GM20431 (cell line): ENCODE measurements around the gene IPP.
"Not testable (repeated sequence)": the region's sequence is repeated elsewhere in the genome, so short reads cannot be mapped to it uniquely, and the experiment has no call there.

Experiments
- in situ Hi-C: fragments of 300-500 bp; cut with MseI, MboI; formaldehyde crosslinking; loops from one replicate; pipeline ENCODE4 v1.15.0; 2020; ENCODE audit warnings: low sequenced_read_pairs; ENCODE audit not compliant: unreplicated experiment

The IPP gene

DNA sequence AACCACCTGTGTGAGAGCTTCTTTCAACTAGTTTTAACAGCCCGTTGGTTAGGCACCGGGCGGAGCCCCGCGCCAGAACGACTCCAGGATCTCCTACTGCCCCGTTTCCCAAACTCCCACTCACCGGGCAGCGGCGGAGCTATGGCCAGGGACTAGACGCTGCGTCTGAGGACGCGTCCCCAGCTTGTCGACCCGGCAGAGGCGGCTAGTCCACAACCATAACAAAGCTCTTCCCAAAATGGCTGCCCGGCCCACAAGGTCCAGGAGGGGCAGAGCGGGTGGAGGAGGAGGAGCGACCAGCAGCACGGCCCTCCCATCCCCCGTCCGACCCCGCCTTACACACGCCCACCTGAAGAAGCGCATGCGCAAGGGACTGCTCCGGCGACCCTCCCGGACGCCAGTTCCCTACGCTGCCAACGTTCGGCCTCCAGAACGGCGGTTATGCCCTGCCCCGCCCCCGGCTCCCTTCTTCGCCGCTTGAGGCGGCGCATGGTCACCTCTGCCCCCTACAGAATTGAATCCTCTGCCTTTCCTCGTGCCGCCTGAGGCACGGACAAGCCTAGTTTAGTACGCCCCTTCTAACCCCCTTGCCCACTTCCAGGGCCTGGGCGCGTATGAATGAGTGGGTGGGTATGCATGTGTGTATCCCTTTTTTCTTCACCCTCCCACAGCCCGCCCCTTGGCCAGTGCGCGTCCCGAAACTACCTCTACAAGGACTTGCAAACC lies 64.0 kb downstream of the IPP start, which contains the start of gene GPBP1L1:
TSS of gene GPBP1L1 (minus strand) at position 246 of the 726 bp plus-strand sequence. CDS start 27,446 bp downstream, outside the sequence.
- in situ Hi-C loops: no loop called here

DNA sequence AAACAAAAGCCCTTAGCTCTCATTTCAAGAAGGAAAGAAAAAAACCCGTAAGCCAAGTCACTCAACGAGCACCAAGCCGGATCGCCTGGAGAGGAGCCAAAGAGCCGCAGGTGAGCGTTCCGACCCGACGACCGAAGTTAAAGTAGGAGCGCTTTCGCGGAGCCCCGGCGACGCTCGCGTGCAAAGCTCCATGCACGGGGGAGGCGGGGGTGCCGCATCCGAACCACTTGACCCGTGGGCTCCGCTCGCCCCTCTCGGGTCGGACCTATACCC lies 64.5 kb downstream of the IPP start:
- in situ Hi-C loops: no loop called here

DNA sequence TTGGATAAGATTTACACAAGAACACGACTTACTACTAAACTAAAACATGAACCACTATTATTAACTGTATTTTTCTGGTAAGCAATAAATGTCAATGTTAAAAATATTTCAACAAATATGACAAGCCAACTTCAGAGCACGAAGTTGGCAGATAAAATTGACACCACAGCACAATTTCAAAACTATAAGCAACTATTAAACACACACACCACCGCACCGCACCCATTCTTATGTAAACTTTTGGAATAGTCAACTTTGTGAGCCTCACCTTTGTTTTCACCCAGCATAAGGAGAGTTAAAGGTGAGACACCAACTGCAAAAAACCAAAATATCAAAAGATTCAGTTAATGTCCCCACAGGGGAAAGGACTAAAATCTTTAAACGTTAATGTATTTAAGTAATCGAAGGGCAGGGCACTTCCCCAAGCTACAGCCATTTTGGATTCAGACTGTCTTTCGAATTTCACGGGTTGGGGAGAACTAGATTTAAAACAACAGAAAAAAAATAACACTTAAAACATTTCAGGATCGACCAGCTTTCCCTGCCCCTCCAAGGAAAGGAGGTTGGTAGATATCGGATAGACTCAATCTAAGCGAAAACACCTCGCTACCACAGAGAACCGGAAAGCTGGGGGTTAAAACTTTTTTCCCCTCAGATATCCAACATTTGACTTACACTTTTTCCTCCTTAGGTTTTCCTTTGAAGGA lies 65.0 kb downstream of the IPP start:
- in situ Hi-C loops: no loop called here

DNA sequence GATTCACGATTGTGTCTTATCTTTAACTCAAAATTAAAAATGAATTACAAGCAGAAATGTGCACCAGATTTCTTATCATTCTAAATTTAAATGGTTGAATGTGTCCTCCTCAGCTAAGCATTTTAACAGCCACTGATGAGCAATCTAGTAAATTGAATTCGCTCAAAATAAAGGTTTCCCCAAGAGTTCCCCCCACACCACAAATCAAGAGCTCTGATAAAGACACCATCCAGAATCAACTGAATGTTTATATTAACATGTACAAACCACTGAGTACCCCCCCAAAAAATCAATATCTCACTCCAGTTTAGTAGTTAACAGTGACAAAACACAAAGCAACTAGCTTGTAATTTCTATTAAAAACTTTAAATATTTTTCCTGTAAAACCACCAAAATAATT lies 66.1 kb downstream of the IPP start:
- in situ Hi-C loops: no loop called here

GRCh38 chr1:45682942-45683341 lies 67.5 kb downstream of the IPP start:
- in situ Hi-C loops: no loop called here

DNA sequence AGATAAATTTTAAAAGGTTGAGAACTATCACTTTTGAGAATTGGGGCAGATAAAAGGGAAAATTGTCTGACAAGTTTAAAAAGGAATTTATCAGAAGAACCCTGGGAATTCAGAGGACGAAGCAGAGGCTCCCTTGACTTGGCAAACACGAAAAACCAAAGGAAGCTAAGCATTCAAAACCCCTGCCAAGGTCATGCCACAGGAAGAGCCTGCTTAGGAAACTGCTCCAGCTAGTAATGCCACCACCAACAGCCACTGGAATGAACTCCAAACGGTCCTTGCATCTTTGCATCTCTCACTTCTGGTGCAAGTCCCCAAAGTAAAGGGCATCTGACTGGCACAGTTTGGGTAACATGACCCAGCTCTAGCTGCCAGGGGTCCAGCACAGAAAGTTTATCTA lies 71.3 kb downstream of the IPP start:
- in situ Hi-C loops: no loop called here

DNA sequence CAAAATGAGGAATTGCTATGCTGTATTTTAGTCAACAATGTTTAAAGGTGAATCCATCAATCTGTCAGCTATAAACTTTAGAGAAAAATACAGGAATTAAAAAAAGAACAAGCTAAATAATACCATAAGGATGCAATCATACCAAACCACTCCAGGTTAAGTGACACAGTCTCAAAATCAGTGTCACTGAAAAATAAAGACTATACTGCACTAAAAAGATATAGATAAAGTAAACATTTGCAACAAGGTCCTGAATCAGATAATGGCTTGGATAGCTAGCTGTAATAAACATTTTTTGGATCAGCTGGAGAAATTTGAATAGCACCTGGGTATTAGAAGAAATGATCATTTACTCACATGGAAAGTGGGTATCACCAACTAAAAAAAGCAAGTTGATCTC lies 72.0 kb downstream of the IPP start:
- in situ Hi-C loops: no loop called here

- in situ Hi-C loops: no loop called here
Observed at GRCh38 chr1:45677751-45678245, 72.7 kb downstream of the IPP start.

- in situ Hi-C loops: not testable (repeated sequence)
Observed at GRCh38 chr1:45676553-45676952, 73.9 kb downstream of the IPP start.

- in situ Hi-C loops: no loop called here
Observed at GRCh38 chr1:45674478-45674877, 76.0 kb downstream of the IPP start.

- in situ Hi-C loops: no loop called here
Observed at GRCh38 chr1:45673956-45674355, 76.5 kb downstream of the IPP start.

- in situ Hi-C loops: no loop called here
Observed at GRCh38 chr1:45669859-45670655, 80.4 kb downstream of the IPP start.

DNA sequence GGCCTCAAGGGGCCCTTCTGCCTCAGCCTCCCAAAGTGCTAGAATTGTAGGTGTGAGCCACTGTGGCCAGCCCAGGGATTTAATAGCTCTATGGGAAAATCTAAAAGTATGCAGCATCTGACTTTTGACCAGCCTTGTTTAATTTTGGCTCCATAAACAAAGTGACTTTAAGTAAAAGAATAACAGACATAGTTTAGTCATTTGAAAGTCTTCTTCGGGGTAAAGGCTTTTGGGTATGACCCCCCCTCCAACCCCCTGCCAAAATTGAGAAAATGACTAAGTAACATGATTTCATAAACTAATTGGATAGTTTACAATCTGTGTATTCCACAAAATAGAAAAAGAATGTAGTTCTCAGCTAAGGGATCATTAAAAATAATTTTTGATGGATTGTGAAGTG lies 81.1 kb downstream of the IPP start:
- in situ Hi-C loops: no loop called here

- in situ Hi-C loops: no loop called here
Observed at GRCh38 chr1:45668526-45668925, 81.9 kb downstream of the IPP start.

DNA sequence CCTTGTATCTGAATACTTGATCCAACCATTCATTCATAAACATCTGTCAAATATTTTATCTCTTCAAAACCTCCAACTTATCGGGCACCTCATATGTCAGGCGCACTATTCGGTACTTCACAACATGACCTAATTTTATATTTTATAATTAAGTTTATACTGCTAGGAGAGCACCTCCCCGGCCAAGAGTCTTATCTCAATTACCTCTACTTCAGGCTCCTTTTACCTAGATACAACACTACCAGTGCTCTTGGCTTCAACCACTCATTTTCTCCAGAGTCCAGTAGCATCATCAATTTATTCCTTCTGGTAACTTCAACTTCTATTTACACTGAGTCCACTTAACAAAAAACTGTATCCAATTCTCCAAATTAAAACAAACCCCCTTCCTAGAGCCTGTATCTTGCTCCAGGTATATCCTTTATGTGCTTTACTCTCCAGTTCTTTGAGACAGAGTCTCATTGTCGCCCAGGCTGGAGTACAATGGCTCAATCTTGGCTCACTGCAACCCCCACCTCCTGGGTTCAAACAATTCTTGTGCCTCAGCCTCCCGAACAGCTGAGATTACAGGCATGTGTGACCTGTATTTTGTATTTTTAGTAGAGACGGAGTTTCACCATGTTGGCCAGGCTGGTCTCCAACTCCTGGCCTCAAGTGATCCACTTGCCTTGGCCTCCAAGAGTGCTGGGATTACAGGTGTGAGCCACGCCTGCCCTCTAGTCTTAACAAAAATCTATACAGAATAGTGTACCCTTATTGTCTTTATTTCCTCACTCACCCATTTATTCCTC lies 82.9 kb downstream of the IPP start:
- in situ Hi-C loops: no loop called here

DNA sequence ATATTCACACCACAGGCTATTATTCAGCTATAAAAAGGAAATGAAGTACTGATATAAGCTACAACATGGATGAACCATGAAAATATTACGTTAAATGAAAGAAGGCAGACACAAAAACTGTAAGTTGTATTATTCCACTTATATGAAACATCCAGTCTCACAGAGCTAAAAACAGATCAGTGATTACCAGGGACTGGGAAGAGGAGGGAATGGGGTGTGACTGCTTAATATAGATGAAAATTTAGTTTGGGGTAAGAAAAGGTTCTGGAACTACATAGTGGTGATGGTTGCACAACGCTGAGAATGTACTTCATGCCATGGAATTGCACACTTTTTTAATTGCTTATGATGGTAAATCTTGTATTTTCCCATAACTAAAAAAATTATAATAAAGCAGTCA lies 83.6 kb downstream of the IPP start:
- in situ Hi-C loops: no loop called here

DNA sequence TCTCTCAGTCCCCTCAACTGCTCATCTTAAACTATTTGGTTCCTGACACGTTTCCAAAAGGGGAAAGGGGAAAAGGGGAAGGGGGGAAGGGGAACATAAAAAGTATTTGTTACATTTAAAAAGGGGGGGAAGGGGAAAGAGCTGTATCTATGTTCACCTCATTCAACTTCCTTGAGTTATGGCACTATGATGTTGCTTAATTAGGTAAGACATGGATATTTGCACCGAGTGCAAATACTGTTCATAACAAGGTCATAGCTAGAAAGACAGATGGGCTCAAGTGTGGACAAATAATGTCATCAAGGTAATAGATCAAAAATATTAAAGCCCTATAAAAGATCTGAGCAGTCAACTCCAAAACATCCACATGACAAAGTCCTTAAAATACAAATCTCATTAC lies 90.1 kb downstream of the IPP start:
- in situ Hi-C loops: no loop called here

DNA sequence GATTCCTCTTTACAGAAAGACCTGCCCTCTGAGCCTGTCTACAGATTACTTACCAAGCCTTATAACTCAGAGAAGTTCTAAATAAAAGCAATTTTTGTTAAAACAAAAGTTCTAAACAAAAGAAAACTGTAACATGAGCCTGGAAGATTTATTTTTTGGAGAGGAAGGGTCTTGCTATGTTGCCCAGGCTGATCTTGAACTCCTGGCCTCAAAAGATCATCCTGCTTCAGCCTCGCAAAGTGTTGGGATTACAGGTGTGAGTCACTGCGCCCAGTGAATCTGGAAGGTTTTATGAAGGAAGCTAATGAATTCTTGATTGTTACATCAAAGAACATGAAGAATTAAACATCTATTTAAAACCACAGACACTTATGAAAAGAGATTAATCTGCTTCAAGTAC lies 91.2 kb downstream of the IPP start:
- in situ Hi-C loops: no loop called here

GRCh38 chr1:45658171-45658570 lies 92.3 kb downstream of the IPP start:
- in situ Hi-C loops: no loop called here

GRCh38 chr1:45656573-45657226 lies 93.8 kb downstream of the IPP start:
- in situ Hi-C loops: no loop called here
